ENCODE data around the gene CDH23. TPM values are rescaled to one million over a fixed set of nuclear protein-coding genes. Genes with fewer than 3 reads are reported as not detected.

Gene CDH23
- polyA plus RNA-seq, 2 of the 4 experiments (the other 2 are of a cell fraction), result 1.1 to 2.3 TPM

DNA sequence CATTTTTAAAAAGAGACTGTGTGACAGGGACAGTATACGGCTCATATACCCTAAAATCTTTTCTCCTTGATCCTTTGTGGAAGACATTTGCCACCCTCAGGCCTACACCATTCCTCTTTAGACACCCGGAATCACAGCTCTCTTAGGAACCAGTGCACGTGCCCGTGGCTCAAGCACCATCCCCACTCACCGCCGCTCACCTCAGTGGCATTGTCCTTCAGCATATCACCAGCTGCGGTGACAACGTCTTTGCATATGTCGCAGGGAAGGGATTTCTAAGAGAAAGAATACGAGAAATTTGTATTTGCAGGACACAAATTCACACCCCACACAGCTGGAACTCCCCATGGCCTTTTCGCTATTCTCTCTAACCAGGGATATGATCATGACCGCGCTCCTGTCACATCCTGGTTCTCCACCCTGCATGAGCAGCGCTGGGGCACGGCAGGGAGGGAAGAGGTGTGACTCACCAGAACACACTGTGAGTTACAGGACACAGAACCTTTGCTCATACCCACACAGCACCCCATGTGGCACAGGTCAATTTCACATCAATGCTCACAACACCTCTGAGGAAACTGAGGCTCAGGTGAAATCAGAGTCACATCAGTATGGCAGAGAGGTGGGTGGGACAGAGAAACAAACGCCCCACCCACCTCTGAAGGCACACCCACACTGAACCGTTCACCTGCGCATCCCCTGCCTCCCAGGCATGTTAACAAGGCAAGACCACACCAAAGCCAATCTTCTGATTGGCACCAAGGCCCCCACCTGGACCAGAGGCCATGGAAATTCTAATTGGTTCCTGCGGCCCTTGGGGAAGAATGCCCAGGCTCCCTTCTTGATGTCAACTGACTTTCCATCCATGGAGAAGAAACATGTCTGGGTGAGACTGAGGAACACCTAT, 435.2 kb downstream of the CDH23 start:
- Histone ChIP-seq H3K9me3 (no peaks in the 10 kb centered on the region), H3K4me1 (peaks cover 35% of the 10 kb centered on the region), H3K4me2 (0 out of 3 replicates have a peak overlapping the region, but pooled peaks have one; percentile 14), H3K27ac (peak overlapping the region in 1 of 2 experiments; percentile 42; a peak in 1 of 6 replicates), H3K4me3 (no peak overlapping the region)
- peak; percentile 40 to 55; a peak in 2 of 6 replicates for ATAC-seq
- POLR2A ChIA-PET, result no interaction called here
- no peak for FAIRE-seq
- 82% methylated on average over 18 of the region's 19 CpGs for WGBS (ENCODE audit: missing lambda C conversion rate)
- CTCF ChIA-PET, result interaction anchor here (1.2 to 8.5 kb wide), 5 partner anchors 9 to 301 kb away, joined by 3 to 71 read pairs (median 6); no protein-coding TSS in a partner anchor
- peak in 1 of 2 experiments; percentile 26 for DNase-seq (ENCODE audit: low read depth in 1 of 2, low spot score in 1 of 2)
- TF ChIP-seq FOSL2 (IDR thresholded peaks at IDR 0.05) (no peak), FOSL2 (CRISPR knock-in tag; IDR thresholded peaks at IDR 0.05) (0 out of 2 replicates have a peak, but pooled peaks have one; percentile 20), GATA3 (IDR thresholded peaks at IDR 0.05; ENCODE audit: borderline replicate concordance) (no peak), ESRRA (IDR thresholded peaks at IDR 0.05; ENCODE audit: borderline replicate concordance, low read length) (no peak), JUN (IDR thresholded peaks at IDR 0.05) (no peak), CEBPB (IDR thresholded peaks at IDR 0.05) (no peak), CHD2 (IDR thresholded peaks at IDR 0.05; ENCODE audit: low read length, partially characterized antibody) (no peak)

DNA sequence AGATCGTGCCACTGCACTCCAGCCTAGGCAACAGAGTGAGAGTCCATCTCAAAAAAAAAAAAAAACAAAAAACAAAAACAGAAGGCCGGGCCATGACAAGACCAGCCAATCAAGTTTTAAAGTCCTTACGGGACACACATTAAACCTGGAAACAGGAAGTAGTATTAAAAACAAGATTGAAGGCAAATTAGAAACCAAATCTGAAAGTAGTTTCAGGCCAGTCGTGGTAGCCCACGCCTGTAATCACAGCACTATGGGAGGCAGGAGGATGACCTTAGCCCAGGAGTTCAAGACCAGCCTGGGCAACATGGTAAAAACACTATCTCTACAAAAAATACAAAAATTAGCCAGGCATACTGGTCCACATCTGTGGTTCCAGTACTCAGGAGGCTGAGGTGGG, 436.2 kb downstream of the CDH23 start:
- H3K4me2 ChIP-seq, result no peak overlapping the region
- TF ChIP-seq, protein P1, sequence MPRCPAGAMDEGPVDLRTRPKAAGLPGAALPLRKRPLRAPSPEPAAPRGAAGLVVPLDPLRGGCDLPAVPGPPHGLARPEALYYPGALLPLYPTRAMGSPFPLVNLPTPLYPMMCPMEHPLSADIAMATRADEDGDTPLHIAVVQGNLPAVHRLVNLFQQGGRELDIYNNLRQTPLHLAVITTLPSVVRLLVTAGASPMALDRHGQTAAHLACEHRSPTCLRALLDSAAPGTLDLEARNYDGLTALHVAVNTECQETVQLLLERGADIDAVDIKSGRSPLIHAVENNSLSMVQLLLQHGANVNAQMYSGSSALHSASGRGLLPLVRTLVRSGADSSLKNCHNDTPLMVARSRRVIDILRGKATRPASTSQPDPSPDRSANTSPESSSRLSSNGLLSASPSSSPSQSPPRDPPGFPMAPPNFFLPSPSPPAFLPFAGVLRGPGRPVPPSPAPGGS (IDR thresholded peaks at IDR 0.05), result no peak
- TF ChIP-seq ZC3H11A (IDR thresholded peaks at IDR 0.05) (no peak), HOXA7 (CRISPR knock-in tag; IDR thresholded peaks at IDR 0.05) (no peak), ZSCAN20 (CRISPR knock-in tag; IDR thresholded peaks at IDR 0.05) (no peak), RCOR1 (IDR thresholded peaks at IDR 0.05; ENCODE audit: low read depth, low read length) (no peak), JUN (IDR thresholded peaks at IDR 0.05) (no peak), SREBF2 (IDR thresholded peaks at IDR 0.05) (no peak)
- no peak for FAIRE-seq
- CTCF ChIA-PET, result interaction anchor here (1.1 to 16.5 kb wide), 5 partner anchors 39 to 63 kb away, joined by 3 to 217 read pairs (median 6); partner anchors contain the start of gene VSIR
- no peak overlapping the region for H3K4me3 ChIP-seq
- peaks cover 45% of the 10 kb centered on the region for H3K4me1 ChIP-seq
- no peak overlapping the region for H3K27ac ChIP-seq
- DNase-seq (ENCODE audit: low read depth in 1 of 2, low spot score in 1 of 2), result no peak
- no peaks in the 10 kb centered on the region for H3K9me3 ChIP-seq
- POLR2A ChIA-PET, result no interaction called here
- ATAC-seq, result no peak
- 89% methylated on average over 5 of the region's 5 CpGs for WGBS (ENCODE audit: missing lambda C conversion rate)

DNA sequence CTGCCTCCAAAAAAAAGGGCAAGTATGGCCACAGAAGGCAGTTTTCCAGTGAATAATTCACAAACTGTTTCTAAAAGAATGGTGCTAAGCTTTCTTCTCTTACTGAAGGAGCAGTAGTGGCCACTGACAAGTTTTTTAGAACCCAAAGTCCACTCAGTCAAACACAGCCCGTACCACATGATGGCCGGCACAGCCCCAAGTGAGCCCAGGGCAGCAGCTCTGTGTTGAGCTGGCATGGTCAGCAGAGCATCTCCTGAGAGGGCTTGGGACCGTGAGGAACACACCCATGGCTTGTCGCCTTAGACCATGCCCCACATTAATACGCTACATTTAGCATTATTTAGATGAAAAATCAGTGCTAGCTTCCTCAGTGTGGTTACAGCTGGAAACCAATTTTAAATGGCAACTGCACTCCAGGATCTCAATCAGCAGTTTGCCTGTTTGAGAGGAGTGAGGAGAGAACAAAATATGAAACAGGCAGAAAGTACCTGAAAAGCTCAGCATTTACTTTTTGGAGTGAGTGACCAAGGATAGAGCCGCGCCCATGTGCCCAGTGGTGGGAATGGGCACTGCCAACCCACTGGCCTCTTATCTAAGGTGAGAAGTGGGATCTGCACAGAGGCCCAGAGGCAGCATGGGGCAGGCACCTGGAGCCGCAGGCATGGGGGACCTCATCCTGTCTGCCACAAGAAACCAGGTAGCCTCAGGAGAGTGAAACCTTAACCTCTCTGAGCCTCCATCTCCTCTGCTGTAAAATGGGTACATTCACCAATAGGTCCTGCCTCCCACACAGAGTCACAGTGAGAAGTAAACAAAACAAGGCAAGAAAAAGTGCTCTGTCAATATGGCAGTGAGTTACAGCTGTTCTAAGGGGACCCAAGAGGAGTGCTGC, 437.0 kb downstream of the CDH23 start:
- POLR2A ChIA-PET, result interaction anchor here (1.8 kb wide), 1 partner anchor 18 kb away, joined by 7 read pairs; the partner anchor contains the start of gene PSAP
- CTCF ChIA-PET, result interaction anchor here (0.5 to 16.5 kb wide), 9 partner anchors 11 to 122 kb away, joined by 3 to 217 read pairs (median 3); partner anchors contain the start of gene VSIR
- DNase-seq (ENCODE audit: low read depth in 1 of 2, low spot score in 1 of 2), result no peak
- Histone ChIP-seq H3K4me1 (peaks cover 52% of the 10 kb centered on the region), H3K9me3 (no peaks in the 10 kb centered on the region), H3K27ac (0 out of 6 replicates have a peak overlapping the region, but pooled peaks of 1 of the 2 experiments have one; percentile 3), H3K4me3 (no peak overlapping the region), H3K4me2 (no peak overlapping the region)
- no peak for ATAC-seq
- no peak for FAIRE-seq
- WGBS (ENCODE audit: missing lambda C conversion rate), result 96% methylated on average over 6 of the region's 8 CpGs
- no peak for TF ChIP-seq CEBPB (IDR thresholded peaks at IDR 0.05)
- no peak for TF ChIP-seq EHMT2 (IDR thresholded peaks at IDR 0.05; ENCODE audit: low read depth)
- no peak for TF ChIP-seq NPAS2 (CRISPR knock-in tag; IDR thresholded peaks at IDR 0.05; ENCODE audit: borderline replicate concordance)
- TF ChIP-seq EHF (CRISPR knock-in tag; IDR thresholded peaks at IDR 0.05), result no peak
- TF ChIP-seq KDM1A (IDR thresholded peaks at IDR 0.05; ENCODE audit: low read depth), result no peak

Measured in A549 (cell line).